Middle frontal gyrus (tissue), 1 donor: ENCODE data around the gene SFMBT2.
"Not testable (repeated sequence)": the region's sequence is repeated elsewhere in the genome, so short reads cannot be mapped to it uniquely, and the experiment has no call there.

Experiments
- DNase-seq: peaks from one replicate; pipeline ENCODE4 v3.0.0-alpha.2; 2015; ENCODE audit warnings: low spot score; ENCODE audit errors: extremely low spot score

Gene SFMBT2

DNA sequence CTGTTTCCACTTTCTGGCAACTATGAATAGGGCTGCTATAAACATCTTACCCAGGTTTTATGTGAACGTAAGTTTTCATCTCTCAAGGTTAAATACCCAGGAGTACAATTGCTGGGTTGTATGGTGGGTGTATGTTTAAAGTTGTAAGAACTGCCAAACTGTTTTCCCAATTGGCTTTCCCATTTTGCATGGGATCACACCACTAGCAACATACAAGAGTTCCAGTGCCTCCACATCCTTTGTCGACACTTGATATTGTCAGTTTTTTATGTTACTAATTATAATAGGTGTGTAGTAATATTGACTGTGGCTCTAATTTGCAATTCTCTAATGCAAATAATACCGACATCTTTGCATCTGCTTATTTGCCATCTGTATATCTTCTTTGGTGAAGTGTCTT lies 82.9 kb downstream of the SFMBT2 start:
- no peak for DNase-seq

DNA sequence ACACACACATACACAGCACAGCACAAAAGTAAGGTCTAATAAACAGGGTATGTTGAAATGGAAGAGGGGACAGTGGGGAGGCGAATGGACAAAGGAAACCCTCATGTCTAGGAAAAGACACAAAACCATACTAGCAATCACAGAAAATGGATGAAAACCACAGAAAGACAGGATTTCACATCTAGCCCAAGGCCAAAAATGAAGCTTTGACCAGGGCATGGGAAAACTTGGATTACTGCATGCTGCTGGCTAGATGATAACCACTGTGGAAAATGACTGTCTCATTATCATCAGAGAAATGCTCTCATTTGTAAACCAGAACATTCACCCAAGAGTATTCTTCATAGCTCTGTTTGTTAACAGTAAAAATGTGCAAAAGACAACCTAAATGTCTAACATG lies 88.2 kb downstream of the SFMBT2 start:
- no peak for DNase-seq

DNA sequence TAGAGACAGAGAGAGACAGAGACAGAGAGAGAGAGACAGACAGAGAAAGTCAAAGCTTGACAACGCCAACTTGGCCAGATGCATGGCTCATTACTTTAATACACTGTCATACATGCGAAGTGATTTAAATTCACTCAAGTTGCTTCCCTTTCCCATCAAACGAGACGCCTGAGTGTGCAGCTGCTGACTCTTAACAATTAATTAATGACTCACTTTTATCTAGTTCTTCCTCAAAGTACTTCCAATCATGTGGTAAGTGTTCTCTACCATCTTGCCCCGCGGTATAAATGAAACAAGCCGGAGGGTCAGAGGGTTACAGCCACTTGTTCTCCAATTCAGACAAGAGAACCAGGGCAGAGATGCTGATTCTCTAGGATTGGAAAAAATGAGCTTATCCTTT lies 90.8 kb downstream of the SFMBT2 start:
- no peak for DNase-seq

DNA sequence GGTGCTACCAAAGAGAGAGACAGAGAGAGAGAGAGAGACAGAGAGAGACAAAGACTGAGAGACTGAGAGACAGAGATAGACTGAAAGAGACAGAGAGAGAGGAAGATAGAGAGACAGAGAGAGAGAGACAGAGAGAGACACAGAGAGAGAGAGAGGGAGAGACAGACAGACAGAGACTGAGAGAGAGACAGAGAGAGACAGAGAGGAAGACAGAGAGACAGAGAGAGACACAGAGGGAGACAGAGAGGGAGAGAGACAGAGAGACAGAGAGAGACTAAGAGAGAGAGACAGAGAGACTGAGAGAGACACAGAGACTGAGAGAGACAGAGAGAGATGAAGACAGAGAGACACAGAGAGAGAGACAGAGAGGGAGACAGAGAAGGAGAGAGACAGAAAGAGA lies 91.2 kb downstream of the SFMBT2 start:
- no peak for DNase-seq

DNA sequence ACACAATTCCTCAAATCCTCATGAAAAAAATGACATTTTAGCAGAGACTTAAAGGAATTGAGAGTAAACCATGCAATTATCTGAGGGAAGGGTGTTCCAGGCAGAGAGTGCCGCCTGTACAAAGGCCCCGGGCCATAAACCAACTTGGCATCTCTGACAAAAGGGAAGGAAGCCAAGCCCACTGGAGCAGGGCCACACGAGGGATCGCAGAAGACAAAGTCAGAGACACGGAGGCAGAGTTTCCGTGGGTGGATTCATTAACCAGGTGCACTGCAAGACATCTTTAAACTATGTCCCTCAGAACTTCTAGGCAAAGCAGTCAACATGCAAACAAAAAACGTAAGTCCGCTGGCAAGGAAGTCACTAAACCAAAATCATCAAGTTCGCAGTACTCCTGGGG lies 92.0 kb downstream of the SFMBT2 start:
- no peak for DNase-seq

DNA sequence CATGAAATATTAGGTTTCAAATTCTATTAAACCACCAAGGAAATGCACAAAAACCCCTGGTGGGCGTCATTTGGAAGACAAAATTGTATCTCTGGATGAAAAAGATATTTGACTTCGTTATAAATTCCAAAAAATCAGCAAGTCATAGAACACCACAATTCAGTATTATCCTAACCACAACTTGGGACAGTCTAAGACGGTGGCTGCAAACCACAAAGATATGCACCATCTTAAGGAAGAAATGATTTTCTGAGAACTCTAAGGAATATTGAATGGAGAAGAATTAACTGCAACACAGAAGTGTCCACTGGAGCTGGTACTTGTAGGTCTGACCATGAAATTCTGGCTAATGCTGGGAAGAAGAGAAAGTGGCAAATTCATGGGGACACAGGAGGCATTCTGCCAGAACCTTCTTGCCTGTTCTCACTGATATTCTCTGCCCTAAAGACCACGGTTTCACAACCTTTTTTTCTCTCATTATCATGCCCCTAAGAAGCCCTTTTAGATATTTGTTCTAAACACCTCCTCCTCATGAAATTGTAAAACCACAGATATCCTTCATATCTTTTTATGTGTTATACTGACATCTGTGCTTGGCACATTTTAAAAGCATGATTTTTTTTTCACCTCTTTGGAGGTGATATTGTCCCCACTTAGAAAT lies 92.9 kb downstream of the SFMBT2 start:
- no peak for DNase-seq

DNA sequence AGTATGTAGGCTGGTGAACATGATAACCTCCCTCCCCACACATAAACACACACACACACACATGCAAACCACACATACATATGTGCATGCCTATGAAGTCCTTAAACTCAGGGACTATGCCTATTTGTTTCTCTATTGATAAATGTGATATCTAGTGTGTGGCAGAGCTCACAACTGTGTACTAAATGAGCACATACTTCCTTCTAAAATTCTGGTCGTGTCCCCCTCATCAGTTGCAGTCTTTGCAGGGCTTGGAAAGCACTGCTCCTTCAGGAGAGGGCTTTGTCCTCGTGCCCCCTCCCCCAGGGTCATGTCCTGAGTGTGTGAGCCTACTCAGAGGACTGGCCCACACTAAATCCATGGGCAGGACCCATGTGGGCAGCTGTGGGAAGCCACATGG lies 94.0 kb downstream of the SFMBT2 start:
- no peak for DNase-seq

DNA sequence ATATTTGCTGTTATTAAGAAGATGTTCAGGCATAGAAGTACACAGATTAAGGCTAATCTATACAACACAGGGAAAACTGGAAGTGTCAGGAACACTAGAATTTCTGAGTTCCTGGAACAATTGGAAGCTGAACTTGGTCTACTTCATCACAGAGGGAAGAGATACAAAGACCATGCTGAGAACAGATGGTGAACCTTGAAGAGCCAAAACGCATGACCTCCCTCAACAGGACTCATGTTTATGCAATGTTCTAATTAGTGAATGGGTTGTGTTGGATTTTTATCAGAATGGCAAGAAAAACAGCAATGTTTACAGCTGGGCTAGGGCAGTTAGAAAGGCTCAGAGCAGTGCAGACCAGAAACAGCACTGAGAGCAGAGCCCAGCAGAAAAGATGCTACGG lies 94.9 kb downstream of the SFMBT2 start:
- DNase-seq = no peak

DNA sequence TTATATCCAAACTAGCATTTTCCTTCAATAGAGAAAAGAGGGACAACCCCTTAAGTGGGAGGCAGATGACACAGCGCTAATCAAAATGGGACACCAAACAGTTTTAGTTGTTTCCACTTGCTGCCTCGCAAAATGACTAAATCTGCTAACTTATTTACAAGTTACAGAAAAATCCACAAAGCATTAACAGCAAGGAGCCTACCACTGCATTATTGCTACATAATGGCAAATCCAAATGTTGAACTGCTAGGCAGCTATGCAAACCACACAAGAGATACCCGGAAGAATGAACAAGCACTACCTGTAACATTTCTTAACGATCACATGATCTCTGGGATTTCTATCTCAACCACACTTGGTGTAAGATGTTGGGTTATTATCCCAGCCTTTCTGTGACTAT lies 96.7 kb downstream of the SFMBT2 start:
- DNase-seq = no peak

GRCh38 chr10:7312488-7312857 lies 98.4 kb downstream of the SFMBT2 start:
- no peak for DNase-seq

GRCh38 chr10:7311850-7312487 lies 98.9 kb downstream of the SFMBT2 start:
- not testable (repeated sequence) for DNase-seq

- DNase-seq = no peak
Observed at GRCh38 chr10:7311218-7311849, 99.5 kb downstream of the SFMBT2 start.

- DNase-seq = no peak
Observed at GRCh38 chr10:7310076-7310475, 100.8 kb downstream of the SFMBT2 start.

DNA sequence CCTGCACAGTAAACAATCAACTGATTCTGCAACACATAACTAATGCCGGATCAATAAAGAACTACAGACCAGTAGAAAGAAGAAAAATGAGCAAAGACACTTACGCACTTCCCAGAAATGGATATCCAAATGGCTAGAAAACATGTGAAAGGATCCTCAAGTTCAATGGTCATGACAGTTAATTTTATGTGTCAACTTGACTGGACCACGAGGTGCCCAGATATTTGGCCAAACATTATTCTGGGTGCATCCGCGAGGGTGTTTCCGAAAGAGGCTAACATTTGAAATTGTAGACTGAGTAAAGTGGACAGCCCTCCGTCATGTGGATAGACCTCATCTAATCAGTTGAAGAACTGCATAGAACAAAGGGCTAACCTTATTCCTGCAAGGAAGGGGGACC lies 102.0 kb downstream of the SFMBT2 start:
- no peak for DNase-seq

DNA sequence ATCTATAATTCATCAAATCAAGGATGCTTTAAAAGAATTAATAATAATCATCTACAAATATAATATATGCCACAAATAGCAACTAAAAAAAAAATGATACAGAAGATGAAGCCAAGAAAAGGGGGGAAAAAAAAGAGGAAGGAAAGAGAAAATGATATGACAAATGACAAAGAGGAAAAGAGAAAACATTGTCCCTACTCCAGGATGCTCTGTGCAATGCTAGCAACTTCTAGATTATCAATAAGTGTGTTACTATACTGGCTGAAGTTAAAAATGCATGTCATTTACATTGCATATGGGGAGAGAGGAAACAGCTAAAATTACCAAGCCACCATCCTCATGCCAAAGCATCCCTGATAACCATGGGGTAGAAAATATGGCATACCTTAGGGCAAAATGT lies 104.2 kb downstream of the SFMBT2 start:
- DNase-seq = no peak

- DNase-seq = no peak
Observed at GRCh38 chr10:7306147-7306546, 104.7 kb downstream of the SFMBT2 start.

DNA sequence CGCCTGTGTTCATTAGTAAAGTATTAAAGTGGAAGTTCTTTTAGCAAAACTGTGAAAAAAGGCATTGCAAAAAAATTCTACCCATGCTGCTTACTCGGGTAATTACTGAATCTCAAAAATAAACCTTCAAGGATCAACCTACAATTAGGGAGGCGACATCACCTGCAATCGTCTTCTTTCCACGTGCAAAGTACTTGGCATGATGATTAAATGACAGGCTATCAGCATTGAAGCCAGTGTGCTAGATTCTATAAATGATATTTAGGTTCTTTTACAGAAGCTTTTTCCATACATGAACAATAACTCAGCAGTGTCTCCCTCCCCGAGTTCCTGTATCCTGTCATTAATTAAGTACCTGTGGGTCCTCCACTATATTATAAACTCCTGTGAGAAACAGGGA lies 105.8 kb downstream of the SFMBT2 start:
- DNase-seq = no peak

GRCh38 chr10:7304110-7304509 lies 106.7 kb downstream of the SFMBT2 start:
- no peak for DNase-seq

GRCh38 chr10:7302930-7303557 lies 107.8 kb downstream of the SFMBT2 start:
- no peak for DNase-seq

- no peak for DNase-seq
Observed at GRCh38 chr10:7302392-7302906, 108.4 kb downstream of the SFMBT2 start.

GRCh38 chr10:7301006-7301778 lies 109.6 kb downstream of the SFMBT2 start:
- no peak for DNase-seq
